ENCODE data around the gene TRAM2. TPM values are rescaled to one million over a fixed set of nuclear protein-coding genes. Genes with fewer than 3 reads are reported as not detected.

TRAM2 gene
- total RNA-seq, 1 donor from 2014 or later = 320 TPM

GRCh38 chr6:52508261-52508739, 68.6 kb downstream of the TRAM2 start:
- H3K36me3 Mint-ChIP-seq (ENCODE audit: unreplicated experiment) = peaks cover 76% of the 10 kb centered on the region
- H3K27me3 Mint-ChIP-seq (ENCODE audit: unreplicated experiment) = no peaks in the 10 kb centered on the region
- no peak for DNase-seq (ENCODE audit: extremely low spot score, unreplicated experiment)
- peak overlapping the region; percentile 99 for H3K27ac Mint-ChIP-seq (ENCODE audit: unreplicated experiment)
- H3K9me3 Mint-ChIP-seq (ENCODE audit: unreplicated experiment) = no peaks in the 10 kb centered on the region
- TF ChIP-seq CTCF (IDR thresholded peaks at IDR 0.05) = no peak
- peaks cover 88% of the 10 kb centered on the region for H3K4me1 Mint-ChIP-seq (ENCODE audit: unreplicated experiment)
- H3K4me3 Mint-ChIP-seq (ENCODE audit: unreplicated experiment) = no peak overlapping the region

- Mint-ChIP-seq H3K27ac (ENCODE audit: unreplicated experiment) (peak overlapping the region; percentile 99), H3K4me1 (ENCODE audit: unreplicated experiment) (peaks cover 87% of the 10 kb centered on the region), H3K36me3 (ENCODE audit: unreplicated experiment) (peaks cover 75% of the 10 kb centered on the region), H3K4me3 (ENCODE audit: unreplicated experiment) (no peak overlapping the region), H3K9me3 (ENCODE audit: unreplicated experiment) (no peaks in the 10 kb centered on the region), H3K27me3 (ENCODE audit: unreplicated experiment) (no peaks in the 10 kb centered on the region)
- DNase-seq (ENCODE audit: extremely low spot score, unreplicated experiment) = no peak
- no peak for TF ChIP-seq CTCF (IDR thresholded peaks at IDR 0.05)
Measured at GRCh38 chr6:52507557-52508260, 69.2 kb downstream of the TRAM2 start.

GRCh38 chr6:52506476-52506875, 70.4 kb downstream of the TRAM2 start:
- Mint-ChIP-seq H3K4me3 (ENCODE audit: unreplicated experiment) (peak overlapping the region; percentile 26), H3K36me3 (ENCODE audit: unreplicated experiment) (peaks cover 74% of the 10 kb centered on the region), H3K9me3 (ENCODE audit: unreplicated experiment) (no peaks in the 10 kb centered on the region), H3K27me3 (ENCODE audit: unreplicated experiment) (no peaks in the 10 kb centered on the region), H3K27ac (ENCODE audit: unreplicated experiment) (peak overlapping the region; percentile 99), H3K4me1 (ENCODE audit: unreplicated experiment) (peaks cover 76% of the 10 kb centered on the region)
- DNase-seq (ENCODE audit: extremely low spot score, unreplicated experiment) = no peak
- TF ChIP-seq CTCF (IDR thresholded peaks at IDR 0.05) = no peak

- H3K9me3 Mint-ChIP-seq (ENCODE audit: unreplicated experiment) = no peaks in the 10 kb centered on the region
- DNase-seq (ENCODE audit: extremely low spot score, unreplicated experiment) = no peak
- peak overlapping the region; percentile 26 for H3K4me3 Mint-ChIP-seq (ENCODE audit: unreplicated experiment)
- H3K4me1 Mint-ChIP-seq (ENCODE audit: unreplicated experiment) = peaks cover 75% of the 10 kb centered on the region
- TF ChIP-seq CTCF (IDR thresholded peaks at IDR 0.05) = no peak
- peak overlapping the region; percentile 99 for H3K27ac Mint-ChIP-seq (ENCODE audit: unreplicated experiment)
- H3K27me3 Mint-ChIP-seq (ENCODE audit: unreplicated experiment) = no peaks in the 10 kb centered on the region
- H3K36me3 Mint-ChIP-seq (ENCODE audit: unreplicated experiment) = peaks cover 73% of the 10 kb centered on the region
Measured at GRCh38 chr6:52505726-52506409, 71.0 kb downstream of the TRAM2 start.

GRCh38 chr6:52504782-52505136, 72.1 kb downstream of the TRAM2 start:
- peaks cover 67% of the 10 kb centered on the region for H3K4me1 Mint-ChIP-seq (ENCODE audit: unreplicated experiment)
- no peak for DNase-seq (ENCODE audit: extremely low spot score, unreplicated experiment)
- no peak for TF ChIP-seq CTCF (IDR thresholded peaks at IDR 0.05)
- no peaks in the 10 kb centered on the region for H3K9me3 Mint-ChIP-seq (ENCODE audit: unreplicated experiment)
- H3K4me3 Mint-ChIP-seq (ENCODE audit: unreplicated experiment) = peak overlapping the region; percentile 16
- no peaks in the 10 kb centered on the region for H3K27me3 Mint-ChIP-seq (ENCODE audit: unreplicated experiment)
- peaks cover 69% of the 10 kb centered on the region for H3K36me3 Mint-ChIP-seq (ENCODE audit: unreplicated experiment)
- peak overlapping the region; percentile 99 for H3K27ac Mint-ChIP-seq (ENCODE audit: unreplicated experiment)
